Epithelial cell of proximal tubule (primary cell): Measurements from ENCODE around the gene ZDHHC14. TPM values are rescaled to one million over a fixed set of nuclear protein-coding genes. Genes with fewer than 3 reads are reported as not detected.

ENCODE experiments used
- DNase-seq: peaks from one replicate; pipeline ENCODE4 v3.0.0-alpha.2; 2011; ENCODE audit warnings: low read depth
- H3K4me3 ChIP-seq: 2 replicates; pipeline ENCODE4 v1.5.1; 2011; ENCODE audit warnings: low read depth, mild to moderate bottlenecking, low read length
- total RNA-seq: library from RNA; depleted of rRNA; stranded (reverse); fragments of >200 nt; gene quantifications from 2 replicates; pipeline ENCODE4 v1.2.3, GENCODE V29; 2015
- TF ChIP-seq, protein P1 (sequence below): conservative IDR thresholded peaks from 2 replicates; pipeline ENCODE4 v1.5.1; 2012; ENCODE audit warnings: low read depth, mild to moderate bottlenecking, low read length

The ZDHHC14 gene
- total RNA-seq, 1 donor from 2014 or later: 21.4 TPM

DNA sequence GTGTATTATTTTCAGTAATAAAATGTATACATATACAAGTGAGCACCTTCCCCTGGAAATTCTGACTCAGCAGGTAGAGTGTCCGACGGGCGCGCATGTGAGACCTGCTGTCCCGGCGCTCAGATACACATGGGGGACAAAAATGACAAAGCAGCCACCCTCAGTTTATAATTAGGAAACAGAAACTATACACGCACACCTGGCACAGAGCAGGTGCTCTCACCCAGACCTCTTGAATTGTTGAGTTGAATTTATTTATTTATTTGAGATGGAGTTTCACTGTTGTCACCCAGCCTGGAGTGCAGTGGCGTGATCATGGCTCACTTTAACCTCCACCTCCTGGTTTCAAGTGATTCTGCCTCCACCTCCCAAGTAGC, 180.4 kb downstream of the ZDHHC14 start:
- H3K4me3 ChIP-seq: no peak overlapping the region
- DNase-seq: no peak
- TF ChIP-seq, protein P1, sequence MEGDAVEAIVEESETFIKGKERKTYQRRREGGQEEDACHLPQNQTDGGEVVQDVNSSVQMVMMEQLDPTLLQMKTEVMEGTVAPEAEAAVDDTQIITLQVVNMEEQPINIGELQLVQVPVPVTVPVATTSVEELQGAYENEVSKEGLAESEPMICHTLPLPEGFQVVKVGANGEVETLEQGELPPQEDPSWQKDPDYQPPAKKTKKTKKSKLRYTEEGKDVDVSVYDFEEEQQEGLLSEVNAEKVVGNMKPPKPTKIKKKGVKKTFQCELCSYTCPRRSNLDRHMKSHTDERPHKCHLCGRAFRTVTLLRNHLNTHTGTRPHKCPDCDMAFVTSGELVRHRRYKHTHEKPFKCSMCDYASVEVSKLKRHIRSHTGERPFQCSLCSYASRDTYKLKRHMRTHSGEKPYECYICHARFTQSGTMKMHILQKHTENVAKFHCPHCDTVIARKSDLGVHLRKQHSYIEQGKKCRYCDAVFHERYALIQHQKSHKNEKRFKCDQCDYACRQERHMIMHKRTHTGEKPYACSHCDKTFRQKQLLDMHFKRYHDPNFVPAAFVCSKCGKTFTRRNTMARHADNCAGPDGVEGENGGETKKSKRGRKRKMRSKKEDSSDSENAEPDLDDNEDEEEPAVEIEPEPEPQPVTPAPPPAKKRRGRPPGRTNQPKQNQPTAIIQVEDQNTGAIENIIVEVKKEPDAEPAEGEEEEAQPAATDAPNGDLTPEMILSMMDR: no peak

GRCh38 chr6:157561929-157562810, 181.2 kb downstream of the ZDHHC14 start:
- TF ChIP-seq, protein P1: no peak
- H3K4me3 ChIP-seq: no peak overlapping the region
- DNase-seq: no peak

DNA sequence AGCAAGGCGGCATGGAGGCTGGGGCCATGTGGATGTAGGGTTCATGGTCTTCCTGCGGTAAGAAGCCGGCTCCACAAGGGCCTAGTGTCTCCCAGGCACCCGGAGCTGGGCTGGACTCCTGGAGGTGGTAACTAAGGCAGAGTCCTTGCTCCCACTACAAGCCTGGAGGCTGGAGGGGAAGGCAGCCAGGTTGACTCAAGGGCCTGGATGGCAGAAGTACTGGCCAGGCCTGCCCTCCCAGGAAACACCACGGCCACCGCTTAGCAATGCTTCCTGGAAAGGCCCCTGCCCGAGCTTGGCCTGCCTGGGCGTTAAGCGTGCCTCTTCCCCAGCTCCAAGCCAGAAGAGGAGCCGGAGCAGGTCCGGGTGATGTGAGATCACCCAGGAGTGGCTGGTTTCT, 182.0 kb downstream of the ZDHHC14 start:
- no peak overlapping the region for H3K4me3 ChIP-seq
- TF ChIP-seq, protein P1: no peak
- no peak for DNase-seq

- TF ChIP-seq, protein P1: no peak
- no peak overlapping the region for H3K4me3 ChIP-seq
- no peak for DNase-seq
Observed at GRCh38 chr6:157563611-157564284, 182.8 kb downstream of the ZDHHC14 start.

DNA sequence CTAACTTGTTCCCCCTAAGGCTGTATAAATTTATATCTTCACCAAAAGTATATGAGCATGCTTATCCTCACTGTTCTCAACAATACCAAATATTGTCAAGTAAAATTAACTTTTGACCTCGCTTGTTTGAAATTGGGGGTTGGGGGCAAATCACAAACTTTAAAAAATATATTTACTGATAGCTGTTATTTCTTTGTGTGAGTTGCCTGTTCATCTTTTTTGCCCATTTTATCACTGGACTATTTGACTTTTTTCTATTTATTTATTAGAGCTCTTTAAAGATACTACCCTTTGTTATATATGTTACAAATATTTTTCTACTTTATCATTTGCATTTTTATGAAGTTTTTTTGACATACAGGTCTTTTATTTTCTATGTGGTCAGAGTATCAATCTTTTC, 187.7 kb downstream of the ZDHHC14 start:
- no peak for DNase-seq
- no peak overlapping the region for H3K4me3 ChIP-seq
- TF ChIP-seq, protein P1: no peak

DNA sequence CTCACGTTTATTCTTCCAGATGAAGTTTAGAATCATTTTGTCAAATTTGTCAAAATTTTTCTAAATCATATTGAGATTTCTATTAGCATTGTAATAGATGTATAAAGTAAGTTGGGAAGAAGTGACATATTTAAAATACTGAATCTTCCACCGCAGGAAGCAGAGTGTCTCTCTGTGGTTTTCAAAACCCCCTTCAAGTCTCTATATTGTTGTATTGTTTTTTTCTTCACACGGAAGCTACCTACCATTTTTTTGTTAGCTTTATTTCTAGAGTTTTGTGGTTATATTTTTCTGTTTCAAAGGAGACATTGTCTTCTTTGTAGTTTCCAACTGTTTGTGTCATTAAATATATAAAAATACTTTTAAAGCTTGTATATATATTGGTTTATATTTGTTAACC, 188.6 kb downstream of the ZDHHC14 start:
- no peak for DNase-seq
- TF ChIP-seq, protein P1: no peak
- H3K4me3 ChIP-seq: no peak overlapping the region
